Activated B cell treated with CpG ODN at 0.5 μM for 24 hours (primary cell): Measurements from ENCODE around the gene DRC7. TPM values are rescaled to one million over a fixed set of nuclear protein-coding genes. Genes with fewer than 3 reads are reported as not detected.
"Not testable (repeated sequence)": the region's sequence is repeated elsewhere in the genome, so short reads cannot be mapped to it uniquely, and the experiment has no call there.

ENCODE experiments used
- ATAC-seq: fragments of 200-7000 bp; cut with Tn5 transposase; one replicate; pipeline ENCODE4 v1.10.0; 2021; ENCODE audit warnings: low read depth, mild to moderate bottlenecking, moderate library complexity
- CTCF ChIA-PET: fragments of 350-600 bp; sonication (Branson Sonifier 250); formaldehyde crosslinking; loops from one replicate; lab custom pipeline; 2021; ENCODE audit warnings: antibody characterized with exemption; lab: Charles Lee
- POLR2A ChIA-PET: fragments of 350-600 bp; sonication (Branson Sonifier 250); formaldehyde crosslinking; loops from one replicate; lab custom pipeline; 2021; ENCODE audit warnings: antibody characterized with exemption; lab: Charles Lee
- DNase-seq: peaks from one replicate; pipeline ENCODE4 v3.0.0; 2022
- H3K27ac Mint-ChIP-seq: one replicate; pipeline ENCODE4 v1.8.0; 2020; ENCODE audit warnings: mixed read lengths
- H3K27me3 Mint-ChIP-seq: one replicate; pipeline ENCODE4 v1.8.0; 2021; ENCODE audit warnings: mixed read lengths
- H3K36me3 Mint-ChIP-seq: one replicate; pipeline ENCODE4 v1.8.0; 2021; ENCODE audit warnings: low read depth, mixed read lengths
- H3K4me1 Mint-ChIP-seq: one replicate; pipeline ENCODE4 v1.8.0; 2021; ENCODE audit warnings: mixed read lengths
- H3K4me3 Mint-ChIP-seq: one replicate; pipeline ENCODE4 v1.8.0; 2020; ENCODE audit warnings: mild to moderate bottlenecking, mixed read lengths
- H3K9me3 Mint-ChIP-seq: one replicate; pipeline ENCODE4 v1.8.0; 2020; ENCODE audit warnings: mixed read lengths
- intact Hi-C: fragments of 100-400 bp; cut with micrococcal nuclease; formaldehyde crosslinking; loops from one replicate; pipeline ENCODE4 v1.15.1; 2024
- total RNA-seq: library from RNA; stranded (reverse); gene quantifications from 2 replicates; pipeline ENCODE4 v1.2.3, GENCODE V29; 2022
- TF ChIP-seq, protein P1 (sequence below): fragments of 200-600 bp; IDR thresholded peaks from one replicate; pipeline ENCODE4 v1.8.0; 2022; ENCODE audit warnings: antibody characterized with exemption, mild to moderate bottlenecking

Gene DRC7
- total RNA-seq, 1 donor from 2014 or later = not detected

DNA sequence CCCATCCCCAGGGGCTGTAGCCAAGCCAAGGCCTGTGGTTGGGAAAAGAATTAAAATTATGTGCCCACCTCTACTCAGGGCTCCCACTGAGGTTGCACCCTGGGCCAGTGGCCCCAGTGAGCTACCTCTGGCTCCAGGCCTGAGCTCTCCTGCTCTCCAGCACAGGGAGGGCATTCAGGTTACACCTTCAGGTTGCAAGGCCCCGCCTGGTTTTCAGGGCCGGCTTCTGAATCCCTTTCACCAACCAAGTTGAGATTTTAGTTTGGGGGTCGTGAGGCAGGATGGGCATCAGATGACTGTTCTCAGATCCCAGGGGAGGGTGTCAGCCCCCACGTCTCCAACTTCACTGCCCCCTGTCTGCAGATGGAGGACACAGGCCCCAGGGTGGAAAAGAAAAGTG lies 33.0 kb downstream of the DRC7 start:
- CTCF ChIA-PET = no interaction called here
- intact Hi-C loops = no loop called here
- POLR2A ChIA-PET = no interaction called here
- ATAC-seq = no peak
- Mint-ChIP-seq H3K9me3 (peaks cover under 1% of the 10 kb centered on the region), H3K27ac (no peak overlapping the region), H3K4me1 (peaks cover 8% of the 10 kb centered on the region), H3K4me3 (no peak overlapping the region), H3K36me3 (no peaks in the 10 kb centered on the region), H3K27me3 (no peaks in the 10 kb centered on the region)
- TF ChIP-seq, protein P1, sequence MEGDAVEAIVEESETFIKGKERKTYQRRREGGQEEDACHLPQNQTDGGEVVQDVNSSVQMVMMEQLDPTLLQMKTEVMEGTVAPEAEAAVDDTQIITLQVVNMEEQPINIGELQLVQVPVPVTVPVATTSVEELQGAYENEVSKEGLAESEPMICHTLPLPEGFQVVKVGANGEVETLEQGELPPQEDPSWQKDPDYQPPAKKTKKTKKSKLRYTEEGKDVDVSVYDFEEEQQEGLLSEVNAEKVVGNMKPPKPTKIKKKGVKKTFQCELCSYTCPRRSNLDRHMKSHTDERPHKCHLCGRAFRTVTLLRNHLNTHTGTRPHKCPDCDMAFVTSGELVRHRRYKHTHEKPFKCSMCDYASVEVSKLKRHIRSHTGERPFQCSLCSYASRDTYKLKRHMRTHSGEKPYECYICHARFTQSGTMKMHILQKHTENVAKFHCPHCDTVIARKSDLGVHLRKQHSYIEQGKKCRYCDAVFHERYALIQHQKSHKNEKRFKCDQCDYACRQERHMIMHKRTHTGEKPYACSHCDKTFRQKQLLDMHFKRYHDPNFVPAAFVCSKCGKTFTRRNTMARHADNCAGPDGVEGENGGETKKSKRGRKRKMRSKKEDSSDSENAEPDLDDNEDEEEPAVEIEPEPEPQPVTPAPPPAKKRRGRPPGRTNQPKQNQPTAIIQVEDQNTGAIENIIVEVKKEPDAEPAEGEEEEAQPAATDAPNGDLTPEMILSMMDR = no peak
- no peak for DNase-seq

DNA sequence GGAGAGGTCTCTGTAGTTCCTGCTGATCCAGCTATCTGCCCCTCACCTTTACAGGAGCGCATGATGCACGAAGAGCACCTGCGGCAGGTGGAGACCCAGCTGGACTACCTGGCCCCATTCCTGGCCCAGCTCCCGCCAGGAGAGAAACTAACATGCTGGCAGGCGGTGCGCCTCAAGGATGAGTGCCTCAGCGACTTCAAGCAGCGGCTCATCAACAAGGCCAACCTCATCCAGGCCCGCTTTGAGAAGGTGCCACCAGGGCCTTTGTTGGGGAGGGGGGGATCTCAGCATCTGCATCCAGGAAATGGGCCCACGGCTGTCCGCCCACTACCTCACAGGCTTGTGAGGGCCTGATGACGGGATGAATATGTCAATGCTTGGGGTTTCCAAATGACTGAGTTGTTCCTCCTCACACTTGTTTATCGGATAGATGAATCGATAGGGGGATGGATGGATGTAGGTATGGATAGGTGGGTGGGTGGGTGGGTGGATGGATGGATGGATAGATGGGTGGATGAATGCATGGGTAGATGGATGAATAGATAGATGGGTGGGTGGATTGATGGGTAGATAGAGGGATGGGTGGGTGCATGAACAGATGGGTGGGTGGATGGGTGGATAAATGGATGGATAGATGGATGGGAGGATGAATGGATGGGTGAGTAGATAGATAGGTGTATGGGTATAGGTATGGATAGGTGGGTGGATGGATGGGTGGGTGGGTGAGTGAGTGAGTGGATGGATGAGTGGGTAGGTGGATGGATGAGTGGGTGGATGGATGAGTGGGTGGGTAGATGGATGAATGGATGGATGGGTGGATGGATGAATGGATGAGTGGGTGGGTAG lies 34.0 kb downstream of the DRC7 start:
- Mint-ChIP-seq H3K9me3 (peaks cover 2% of the 10 kb centered on the region), H3K27ac (no peak overlapping the region), H3K36me3 (peaks cover 2% of the 10 kb centered on the region), H3K4me1 (peaks cover 8% of the 10 kb centered on the region), H3K4me3 (no peak overlapping the region), H3K27me3 (no peaks in the 10 kb centered on the region)
- intact Hi-C loops = no loop called here
- POLR2A ChIA-PET = no interaction called here
- DNase-seq = no peak
- CTCF ChIA-PET = no interaction called here
- ATAC-seq = no peak
- TF ChIP-seq, protein P1 = no peak

DNA sequence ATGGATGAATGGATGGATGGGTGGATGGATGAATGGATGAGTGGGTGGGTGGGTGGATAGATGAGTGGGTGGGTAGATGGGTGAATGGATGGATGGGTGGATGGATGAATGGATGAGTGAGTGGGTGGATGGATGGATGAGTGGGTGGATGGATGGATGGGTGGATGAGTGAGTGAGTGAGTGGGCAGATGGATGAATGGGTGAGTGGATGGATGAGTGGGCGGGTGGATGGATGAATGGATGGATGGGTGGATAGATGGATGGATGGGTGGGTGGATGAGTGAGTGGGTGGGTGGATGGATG lies 34.5 kb downstream of the DRC7 start:
- DNase-seq (no peak), ATAC-seq (no peak)
- TF ChIP-seq, protein P1 = no peak
- Mint-ChIP-seq H3K4me3 (no peak overlapping the region), H3K27ac (no peak overlapping the region), H3K36me3 (peaks cover 2% of the 10 kb centered on the region), H3K27me3 (no peaks in the 10 kb centered on the region), H3K4me1 (peaks cover 8% of the 10 kb centered on the region), H3K9me3 (peaks cover 2% of the 10 kb centered on the region)
- intact Hi-C loops = no loop called here
- ChIA-PET CTCF (no interaction called here), POLR2A (no interaction called here)

DNA sequence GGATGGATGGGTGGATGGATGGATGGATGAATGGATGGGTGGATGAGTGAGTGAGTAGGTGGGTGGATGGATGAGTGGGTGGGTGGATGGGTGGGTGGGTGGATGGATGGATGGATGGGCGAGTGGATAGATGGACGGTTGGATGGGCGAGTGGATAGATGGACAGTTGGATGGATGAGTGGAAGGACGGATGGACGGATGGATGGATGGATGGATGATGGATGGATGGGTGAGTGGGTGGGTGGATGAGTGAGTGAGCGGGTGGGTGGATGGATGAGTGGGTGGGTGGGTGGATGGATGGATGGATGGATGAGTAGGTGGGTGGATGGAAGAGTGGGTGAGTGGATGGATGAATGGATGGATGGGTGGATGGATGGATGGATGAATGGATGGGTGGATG lies 35.2 kb downstream of the DRC7 start:
- H3K9me3 Mint-ChIP-seq, DNase-seq, H3K36me3 Mint-ChIP-seq, H3K4me3 Mint-ChIP-seq, CTCF ChIA-PET, H3K27ac Mint-ChIP-seq, POLR2A ChIA-PET, H3K27me3 Mint-ChIP-seq, ATAC-seq: not testable (repeated sequence)
- H3K4me1 Mint-ChIP-seq = peaks cover 13% of the 10 kb centered on the region
- intact Hi-C loops = loop anchor here (10.0 kb wide), 2 partner anchors 315 to 1305 kb away; partner anchors contain the start of gene AMFR

DNA sequence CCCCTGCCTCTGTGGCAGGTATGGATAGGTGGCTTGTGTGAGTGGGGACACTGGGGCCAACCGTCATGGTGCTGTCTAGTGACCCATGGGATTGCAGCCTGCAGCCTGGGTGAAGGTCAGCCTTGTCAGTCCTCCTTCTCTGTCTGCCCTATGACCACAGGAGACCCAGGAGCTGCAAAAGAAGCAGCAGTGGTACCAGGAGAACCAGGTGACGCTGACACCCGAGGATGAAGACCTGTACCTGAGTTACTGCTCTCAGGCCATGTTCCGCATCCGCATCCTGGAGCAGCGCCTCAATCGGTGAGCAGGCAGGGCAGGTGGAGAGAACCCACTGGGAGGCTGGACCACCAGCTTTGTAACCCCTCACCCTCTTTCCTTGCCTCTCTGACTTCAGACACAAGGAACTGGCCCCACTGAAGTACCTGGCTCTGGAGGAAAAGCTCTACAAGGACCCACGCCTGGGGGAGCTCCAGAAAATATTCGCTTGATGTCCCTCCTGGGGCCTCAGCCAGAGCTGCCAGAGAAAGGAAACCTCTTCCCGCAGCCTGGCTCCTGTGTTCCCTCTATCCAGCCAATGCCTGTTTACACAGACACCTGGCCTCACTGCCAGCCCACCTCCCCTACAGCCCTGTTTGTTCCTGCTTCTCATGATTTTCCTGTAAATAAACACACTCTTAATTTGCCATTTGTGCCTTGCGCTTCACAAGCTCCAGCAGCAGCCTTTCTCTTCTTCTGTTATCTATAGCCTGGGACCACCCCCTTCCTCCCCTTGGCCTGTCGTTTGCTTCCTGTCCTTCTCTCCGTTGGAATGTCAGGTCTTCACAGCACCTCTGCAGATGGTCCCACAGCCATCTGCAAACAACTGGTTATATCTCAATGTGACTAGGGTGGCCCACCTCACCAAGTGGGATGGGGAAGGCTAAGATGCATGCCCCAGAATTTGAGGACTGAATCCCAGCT lies 36.4 kb downstream of the DRC7 start:
- H3K4me1 Mint-ChIP-seq = peaks cover 16% of the 10 kb centered on the region
- H3K27ac Mint-ChIP-seq = no peak overlapping the region
- H3K4me3 Mint-ChIP-seq = no peak overlapping the region
- ATAC-seq (no peak), DNase-seq (no peak)
- intact Hi-C loops = loop anchor here (10.0 kb wide), 2 partner anchors 316 to 1306 kb away; partner anchors contain the start of gene AMFR
- H3K9me3 Mint-ChIP-seq = peaks cover 2% of the 10 kb centered on the region
- ChIA-PET CTCF (no interaction called here), POLR2A (no interaction called here)
- TF ChIP-seq, protein P1 = no peak
- no peaks in the 10 kb centered on the region for H3K27me3 Mint-ChIP-seq
- peaks cover 11% of the 10 kb centered on the region for H3K36me3 Mint-ChIP-seq
